HuH-7 (cell line): ENCODE results near the gene TANC1.
"Not testable (repeated sequence)": the region's sequence is repeated elsewhere in the genome, so short reads cannot be mapped to it uniquely, and the experiment has no call there.

ENCODE experiments used
- DNase-seq: peaks from one replicate; pipeline ENCODE4 v3.0.0; 2011; ENCODE audit warnings: low spot score

Gene TANC1

GRCh38 chr2:159089543-159089942 is 121.1 kb downstream of the TANC1 start:
- no peak for DNase-seq

GRCh38 chr2:159090514-159091201 is 122.2 kb downstream of the TANC1 start:
- no peak for DNase-seq

DNA sequence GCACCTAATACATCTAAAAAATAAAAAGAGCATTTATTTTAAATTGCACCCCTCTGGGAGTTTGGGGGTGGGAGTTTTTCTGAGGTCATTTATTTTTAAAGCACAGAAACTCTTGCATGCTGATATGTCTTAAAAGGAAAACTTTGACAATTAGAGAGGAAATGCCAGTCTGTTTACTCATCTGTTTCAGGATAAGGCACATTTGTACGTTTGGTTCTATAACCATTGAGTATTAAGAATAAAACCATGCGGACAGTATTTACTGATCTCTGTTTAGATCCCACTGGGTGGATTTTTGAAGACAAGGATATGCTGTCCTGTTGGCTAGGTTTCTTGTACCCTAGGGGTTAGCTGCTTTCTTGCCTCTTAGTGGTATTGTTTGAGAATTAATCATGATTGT is 122.9 kb downstream of the TANC1 start:
- DNase-seq = no peak

- no peak for DNase-seq
These were observed 123.5 kb downstream of the TANC1 start for GRCh38 chr2:159091976-159092375.

- peak; percentile 37 for DNase-seq
These were observed 125.1 kb downstream of the TANC1 start for GRCh38 chr2:159093497-159093896.

GRCh38 chr2:159094173-159094737 is 125.8 kb downstream of the TANC1 start:
- no peak for DNase-seq

DNA sequence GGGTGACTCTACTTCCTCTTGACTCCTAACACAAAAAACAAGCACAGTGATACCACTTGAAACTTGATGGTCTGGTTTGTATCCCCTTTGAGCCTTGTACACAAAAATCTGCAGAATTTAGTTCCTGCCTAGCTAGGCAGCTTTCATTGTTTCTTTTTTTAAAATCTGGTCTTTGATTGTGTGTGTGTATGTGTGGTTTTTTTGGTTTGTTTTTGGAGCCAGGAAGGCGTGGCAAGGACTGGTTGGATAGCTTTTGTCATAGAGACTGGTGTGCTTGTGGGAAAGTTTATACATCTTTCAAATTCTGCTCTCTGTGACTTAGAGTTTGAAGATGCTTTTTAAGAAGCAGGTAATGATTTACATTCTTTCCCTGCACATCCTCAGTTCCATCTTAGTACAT is 127.4 kb downstream of the TANC1 start:
- DNase-seq = no peak

- not testable (repeated sequence) for DNase-seq
These were observed 127.9 kb downstream of the TANC1 start for GRCh38 chr2:159096302-159096855.

DNA sequence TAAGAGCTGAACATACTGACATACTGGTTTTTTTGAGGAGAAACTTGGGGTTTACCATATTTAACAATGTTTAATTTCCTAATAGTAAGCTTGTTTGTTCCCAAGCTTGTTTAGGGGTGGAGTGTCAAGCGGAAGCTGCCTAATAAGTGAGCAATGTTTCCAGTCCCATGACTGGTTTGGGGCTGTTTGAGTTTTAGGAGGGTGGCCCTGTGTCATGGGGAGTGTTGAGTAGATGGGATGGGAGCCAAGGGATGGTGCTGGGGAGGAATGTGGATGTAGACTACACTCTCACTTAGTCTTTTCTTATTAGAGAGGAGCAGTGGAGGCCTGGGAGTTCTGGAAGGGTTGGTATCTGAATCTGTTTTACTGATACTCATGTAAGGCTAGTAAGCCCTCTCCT is 128.5 kb downstream of the TANC1 start:
- DNase-seq = no peak

GRCh38 chr2:159098361-159098760 is 129.9 kb downstream of the TANC1 start:
- no peak for DNase-seq

DNA sequence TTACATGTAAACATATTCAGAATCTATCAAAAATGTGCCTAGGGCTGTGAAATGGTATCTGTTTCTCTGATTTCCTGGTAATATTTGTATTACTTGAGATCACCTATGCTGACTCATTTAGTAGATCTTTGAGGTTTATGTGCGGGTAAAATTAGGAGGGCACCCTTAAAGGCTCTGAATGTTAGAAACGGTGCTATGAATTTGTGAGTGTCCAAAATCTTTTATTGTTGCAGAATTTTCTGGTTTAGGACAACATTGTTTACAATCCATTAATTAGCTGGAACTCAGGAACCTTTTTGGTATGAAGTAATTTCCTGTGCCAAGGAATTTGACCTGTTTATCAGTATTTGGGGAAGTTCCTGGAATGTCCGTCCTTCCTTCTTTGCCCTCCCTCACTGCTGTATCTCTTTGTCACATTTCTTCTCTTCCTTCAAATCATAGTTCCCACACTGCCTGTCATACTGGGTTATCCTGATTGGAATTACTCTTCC is 130.5 kb downstream of the TANC1 start:
- DNase-seq = peak; percentile 24

- DNase-seq = no peak
These were observed 133.5 kb downstream of the TANC1 start for GRCh38 chr2:159101755-159102489.

DNA sequence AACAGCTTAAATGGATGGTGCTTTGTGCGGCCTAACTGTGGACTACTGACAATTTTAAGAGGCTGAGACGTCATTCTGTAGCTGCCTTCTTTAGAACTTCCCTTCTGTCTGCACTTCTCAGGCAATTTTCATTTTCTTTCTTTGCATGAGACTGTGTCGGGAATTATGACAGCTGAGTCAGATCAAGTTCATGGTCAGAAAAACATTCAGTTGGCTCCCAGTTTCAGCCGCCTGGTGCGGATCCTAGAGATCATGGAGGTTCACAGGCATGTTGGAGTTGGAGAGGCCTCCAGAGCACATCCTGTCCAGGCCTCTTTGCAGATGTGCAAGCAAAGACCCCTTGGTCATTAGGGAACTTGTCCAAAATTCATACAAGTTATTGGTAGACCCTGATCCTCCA is 135.0 kb downstream of the TANC1 start:
- no peak for DNase-seq

GRCh38 chr2:159106109-159106508 is 137.7 kb downstream of the TANC1 start:
- DNase-seq = no peak

- DNase-seq = no peak
These were observed 139.9 kb downstream of the TANC1 start for GRCh38 chr2:159108181-159108893.

GRCh38 chr2:159109517-159109916 is 141.1 kb downstream of the TANC1 start:
- no peak for DNase-seq

- DNase-seq = no peak
These were observed 142.3 kb downstream of the TANC1 start for GRCh38 chr2:159110784-159111183.

DNA sequence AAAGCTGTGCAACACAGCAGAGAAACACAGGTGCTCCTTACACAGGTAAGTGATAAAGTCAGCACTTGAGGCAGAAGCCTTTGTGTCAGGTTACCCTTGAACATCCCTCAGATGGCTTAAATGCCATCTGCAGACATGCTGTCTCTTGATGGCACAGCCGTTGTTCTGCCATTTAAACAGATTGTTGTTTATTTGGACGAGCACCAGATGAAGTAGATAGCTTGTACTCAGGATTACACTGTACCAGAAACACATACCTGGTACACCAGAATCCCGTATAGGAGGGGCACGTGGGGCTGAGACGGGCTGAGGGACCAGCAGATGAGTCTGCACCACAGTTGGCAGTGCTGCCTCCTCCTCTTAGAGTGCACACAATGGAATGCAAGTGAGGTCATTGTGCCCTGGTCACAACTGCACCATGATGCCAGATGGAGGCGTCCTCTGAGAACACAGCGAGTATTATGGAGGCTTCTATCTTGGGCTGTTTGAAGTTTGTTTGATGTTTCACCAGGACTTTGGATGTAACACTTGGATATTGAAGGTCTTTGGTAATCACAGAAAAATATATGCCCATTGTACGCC is 143.0 kb downstream of the TANC1 start:
- DNase-seq = no peak

DNA sequence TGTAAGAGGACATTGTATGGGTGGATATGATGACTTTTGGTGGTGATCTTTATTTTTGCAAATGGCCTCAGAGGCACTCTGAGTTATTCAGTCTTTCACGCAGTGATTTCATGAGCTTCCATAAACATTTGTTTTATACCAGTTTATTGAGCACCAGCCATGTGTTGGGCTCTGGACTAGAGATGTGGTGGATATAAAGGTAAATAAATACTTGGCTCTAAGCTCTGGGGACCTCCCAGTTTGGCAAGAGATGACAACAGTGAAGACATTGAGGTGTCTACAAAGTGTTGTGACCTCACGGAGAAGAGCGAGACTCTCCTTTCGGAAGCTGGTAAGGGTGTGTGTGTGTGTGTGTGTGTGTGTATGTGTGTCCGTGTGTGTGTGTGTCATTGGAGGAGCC is 146.4 kb downstream of the TANC1 start:
- no peak for DNase-seq

- DNase-seq = no peak
These were observed 148.5 kb downstream of the TANC1 start for GRCh38 chr2:159116922-159117321.

- DNase-seq = no peak
These were observed 149.2 kb downstream of the TANC1 start for GRCh38 chr2:159117658-159118057.
